GM21360 (cell line): ENCODE measurements around the gene CERS6.

Source experiments
- ATAC-seq: cut with Tn5 transposase; IDR thresholded peaks from one replicate; pipeline ENCODE4 v1.9.1; 2021; ENCODE audit warnings: mild to moderate bottlenecking, moderate library complexity; ENCODE audit not compliant: unreplicated experiment

Gene CERS6

GRCh38 chr2:168528469-168528868 lies 72.4 kb downstream of the CERS6 start:
- ATAC-seq: no peak

- no peak for ATAC-seq
Measured at GRCh38 chr2:168529054-168529833, 73.2 kb downstream of the CERS6 start.

- no peak for ATAC-seq
Measured at GRCh38 chr2:168529900-168530561, 74.0 kb downstream of the CERS6 start.

- ATAC-seq: no peak
Measured at GRCh38 chr2:168530982-168531622, 75.0 kb downstream of the CERS6 start.

GRCh38 chr2:168534926-168535325 lies 78.9 kb downstream of the CERS6 start:
- no peak for ATAC-seq

- no peak for ATAC-seq
Measured at GRCh38 chr2:168536925-168537466, 80.9 kb downstream of the CERS6 start.

- ATAC-seq: no peak
Measured at GRCh38 chr2:168538133-168538532, 82.1 kb downstream of the CERS6 start.

GRCh38 chr2:168538534-168538933 lies 82.5 kb downstream of the CERS6 start:
- ATAC-seq: no peak

GRCh38 chr2:168539945-168540344 lies 83.9 kb downstream of the CERS6 start:
- ATAC-seq: no peak

- ATAC-seq: no peak
Measured at GRCh38 chr2:168541858-168542257, 85.8 kb downstream of the CERS6 start.

- ATAC-seq: no peak
Measured at GRCh38 chr2:168543037-168543436, 87.0 kb downstream of the CERS6 start.

- no peak for ATAC-seq
Measured at GRCh38 chr2:168543935-168544334, 87.9 kb downstream of the CERS6 start.

GRCh38 chr2:168545439-168546082 lies 89.5 kb downstream of the CERS6 start:
- no peak for ATAC-seq

- ATAC-seq: no peak
Measured at GRCh38 chr2:168550670-168551069, 94.6 kb downstream of the CERS6 start.

GRCh38 chr2:168552450-168552856 lies 96.4 kb downstream of the CERS6 start:
- peak; percentile 100 for ATAC-seq

- no peak for ATAC-seq
Measured at GRCh38 chr2:168555283-168555682, 99.2 kb downstream of the CERS6 start.

GRCh38 chr2:168559187-168559586 lies 103.1 kb downstream of the CERS6 start:
- no peak for ATAC-seq

- ATAC-seq: peak; percentile 55
Measured at GRCh38 chr2:168560817-168561499, 104.9 kb downstream of the CERS6 start.

GRCh38 chr2:168561991-168562390 lies 105.9 kb downstream of the CERS6 start:
- no peak for ATAC-seq

- ATAC-seq: no peak
Measured at GRCh38 chr2:168562971-168563370, 106.9 kb downstream of the CERS6 start.

- no peak for ATAC-seq
Measured at GRCh38 chr2:168564641-168565040, 108.6 kb downstream of the CERS6 start.
